ENCODE measurements around the gene CHAT.

- TF ChIP-seq POLR2A (IDR thresholded peaks at IDR 0.05) (no peak), CTCF (IDR thresholded peaks at IDR 0.05) (no peak)
These were observed 47.5 kb downstream of the CHAT start for GRCh38 chr10:49661140-49661856.
